Kidney epithelial cell (primary cell): Measurements from ENCODE around the gene IL2. TPM values are rescaled to one million over a fixed set of nuclear protein-coding genes. Genes with fewer than 3 reads are reported as not detected.

Source experiments
- DNase-seq: peaks from one replicate; pipeline ENCODE4 v3.0.0-alpha.2; 2010; ENCODE audit warnings: low read depth
- H3K27me3 ChIP-seq: 2 replicates; pipeline ENCODE4 v1.6.0; 2011; ENCODE audit warnings: low read length; ENCODE audit not compliant: control insufficient read depth, insufficient read depth
- H3K36me3 ChIP-seq: 2 replicates; pipeline ENCODE4 v1.5.1; 2011; ENCODE audit warnings: low read length; ENCODE audit not compliant: control insufficient read depth, insufficient read depth
- H3K4me3 ChIP-seq: 2 replicates; pipeline ENCODE4 v1.5.1; 2011; ENCODE audit warnings: low read depth, mild to moderate bottlenecking, control low read depth, low read length
- CTCF ChIP-seq: IDR thresholded peaks from 2 replicates; pipeline ENCODE4 v1.5.1; 2011; ENCODE audit warnings: mild to moderate bottlenecking, moderate library complexity, low read length, control low read depth, inconsistent platforms; ENCODE audit not compliant: insufficient read depth, poor library complexity, severe bottlenecking
- total RNA-seq: library from RNA; depleted of rRNA; stranded (reverse); fragments of >200 nt; gene quantifications from 2 replicates; pipeline ENCODE4 v1.2.3, GENCODE V29; 2015

The IL2 gene
- total RNA-seq: not detected in 2 replicates

DNA sequence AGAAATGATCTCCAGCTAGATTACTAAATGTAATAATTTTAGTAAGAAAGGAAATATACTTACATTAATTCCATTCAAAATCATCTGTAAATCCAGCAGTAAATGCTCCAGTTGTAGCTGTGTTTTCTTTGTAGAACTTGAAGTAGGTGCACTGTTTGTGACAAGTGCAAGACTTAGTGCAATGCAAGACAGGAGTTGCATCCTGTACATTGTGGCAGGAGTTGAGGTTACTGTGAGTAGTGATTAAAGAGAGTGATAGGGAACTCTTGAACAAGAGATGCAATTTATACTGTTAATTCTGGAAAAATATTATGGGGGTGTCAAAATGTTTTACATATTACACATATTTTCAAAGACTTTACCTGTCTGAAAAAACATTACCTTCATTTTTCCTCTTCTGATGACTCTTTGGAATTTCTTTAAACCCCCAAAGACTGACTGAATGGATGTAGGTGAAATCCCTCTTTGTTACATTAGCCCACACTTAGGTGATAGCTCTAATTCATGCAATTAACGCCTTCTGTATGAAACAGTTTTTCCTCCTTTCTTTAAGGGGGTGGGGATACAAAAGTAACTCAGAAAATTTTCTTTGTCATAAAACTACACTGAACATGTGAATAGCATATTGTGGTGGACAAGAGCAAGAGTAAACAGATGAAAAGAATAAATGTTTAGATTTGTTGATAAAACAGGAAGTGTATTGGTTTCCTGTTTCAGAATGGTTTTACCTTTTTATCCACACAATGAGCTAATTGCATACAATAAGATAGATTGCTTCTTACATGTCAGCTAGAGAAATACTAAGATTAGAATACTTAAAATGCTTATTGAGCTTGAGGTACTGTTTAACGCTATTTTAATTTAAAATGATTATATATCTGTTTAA, at the start of gene IL2:
TSS of gene IL2 (minus strand) at position 495 of the 886 bp plus-strand sequence. CDS start at position 210, 285 bp downstream.
- no peaks in the 10 kb centered on the region for H3K27me3 ChIP-seq
- no peaks in the 10 kb centered on the region for H3K36me3 ChIP-seq
- DNase-seq: no peak
- TF ChIP-seq CTCF: no peak
- no peak within 1 kb of the TSS for H3K4me3 ChIP-seq

GRCh38 chr4:122503214-122503613, 46.7 kb upstream of the IL2 start:
- Histone ChIP-seq H3K4me3 (no peak overlapping the region), H3K36me3 (no peaks in the 10 kb centered on the region), H3K27me3 (no peaks in the 10 kb centered on the region)
- TF ChIP-seq CTCF: no peak
- no peak for DNase-seq

GRCh38 chr4:122500852-122501501, 44.5 kb upstream of the IL2 start:
- DNase-seq: no peak
- Histone ChIP-seq H3K4me3 (no peak overlapping the region), H3K27me3 (no peaks in the 10 kb centered on the region), H3K36me3 (no peaks in the 10 kb centered on the region)
- TF ChIP-seq CTCF: no peak

DNA sequence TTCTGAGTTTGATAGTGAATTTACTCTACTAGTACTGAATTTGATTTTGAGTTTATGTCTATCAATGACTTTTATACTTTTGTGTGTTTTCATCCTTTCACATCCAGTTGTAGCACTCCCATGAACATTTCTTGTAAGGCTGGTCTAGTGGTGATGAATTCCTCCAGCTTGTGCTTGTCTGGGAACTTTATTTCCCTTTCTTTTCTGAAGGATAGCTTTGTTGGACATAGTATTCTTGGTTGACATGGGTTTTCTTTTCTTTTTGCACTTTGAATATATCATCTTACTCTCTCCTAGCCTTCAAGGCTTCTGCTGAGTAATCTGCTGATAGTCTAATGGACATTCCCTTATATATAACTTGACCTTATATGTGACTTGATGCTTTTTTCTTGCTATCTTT, 32.5 kb upstream of the IL2 start:
- DNase-seq: no peak
- H3K4me3 ChIP-seq: no peak overlapping the region
- no peak for TF ChIP-seq CTCF
- no peaks in the 10 kb centered on the region for H3K36me3 ChIP-seq
- H3K27me3 ChIP-seq: no peaks in the 10 kb centered on the region

DNA sequence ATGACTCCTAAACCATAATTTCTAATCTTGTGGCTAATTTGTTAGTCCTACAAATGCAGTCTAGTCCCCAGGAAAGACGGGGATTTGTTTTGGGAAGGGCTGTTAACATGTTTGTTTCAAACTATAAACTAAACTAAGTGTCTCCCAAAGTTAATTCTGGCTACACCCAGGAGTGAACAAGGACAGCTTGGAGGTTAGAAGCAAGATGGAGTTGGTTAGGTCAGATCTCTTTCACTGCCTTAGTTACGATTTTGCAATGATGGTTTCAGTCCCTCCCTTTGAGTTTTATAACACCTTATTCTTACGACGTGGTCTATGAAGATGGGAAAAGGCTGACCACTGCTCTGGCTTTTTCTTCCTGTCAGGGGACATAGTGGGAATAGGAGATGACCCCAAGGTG, 27.0 kb upstream of the IL2 start:
- DNase-seq: no peak
- Histone ChIP-seq H3K27me3 (no peaks in the 10 kb centered on the region), H3K4me3 (no peak overlapping the region), H3K36me3 (no peaks in the 10 kb centered on the region)
- no peak for TF ChIP-seq CTCF
